Natural killer cell (primary cell): ENCODE results near the gene NAV3. TPM values are rescaled to one million over a fixed set of nuclear protein-coding genes. Genes with fewer than 3 reads are reported as not detected.

ENCODE experiments used
- ATAC-seq, 3 donors: fragments of 150-1000 bp in 2 of 3; fragments of 200-7000 bp in 1 of 3; cut with Tn5 transposase; 1 replicate in 1 of 3; 2 replicates in 2 of 3; pipeline ENCODE4 v1.10.0; 2021; ENCODE audit warnings: mild to moderate bottlenecking in 2 of 3, moderate library complexity in 2 of 3
- DNase-seq, 2 donors: peaks; one replicate each; pipeline versions ENCODE4 v3.0.0 to v3.0.0-alpha.2; 2013 to 2021; ENCODE audit warnings: mixed read lengths in 1 of 2
- H3K27ac ChIP-seq: one replicate; pipeline ENCODE4 v1.5.1; 2013; ENCODE audit warnings: mild to moderate bottlenecking, low read length
- H3K27me3 ChIP-seq: one replicate; pipeline ENCODE4 v1.6.1; 2013; ENCODE audit warnings: low read length; ENCODE audit not compliant: control insufficient read depth, insufficient read depth
- H3K36me3 ChIP-seq: one replicate; pipeline ENCODE4 v1.6.1; 2013; ENCODE audit warnings: low read length; ENCODE audit not compliant: control insufficient read depth, insufficient read depth
- H3K4me1 ChIP-seq: one replicate; pipeline ENCODE4 v1.6.1; 2013; ENCODE audit warnings: low read length; ENCODE audit not compliant: control insufficient read depth, insufficient read depth
- H3K4me3 ChIP-seq: one replicate; pipeline ENCODE4 v1.5.1; 2013; ENCODE audit warnings: low read length
- H3K9me3 ChIP-seq: one replicate; pipeline ENCODE4 v1.6.1; 2013; ENCODE audit warnings: low read length; ENCODE audit not compliant: control insufficient read depth, insufficient read depth
- H3K27ac Mint-ChIP-seq, 2 donors: one replicate each; pipeline ENCODE4 v1.8.0; 2022; ENCODE audit warnings: mild to moderate bottlenecking in 2 of 2, mixed read lengths in 2 of 2, moderate library complexity in 1 of 2
- H3K27me3 Mint-ChIP-seq, 2 donors: one replicate each; pipeline ENCODE4 v1.8.0; 2022; ENCODE audit warnings: low read depth in 2 of 2, mixed read lengths in 2 of 2
- H3K36me3 Mint-ChIP-seq: one replicate; pipeline ENCODE4 v1.8.0; 2022; ENCODE audit warnings: mixed read lengths
- H3K4me1 Mint-ChIP-seq, 2 donors: one replicate each; pipeline ENCODE4 v1.8.0; 2022; ENCODE audit warnings: mixed read lengths in 2 of 2
- H3K4me3 Mint-ChIP-seq: one replicate; pipeline ENCODE4 v1.8.0; 2022; ENCODE audit warnings: mild to moderate bottlenecking, moderate library complexity, mixed read lengths
- H3K9me3 Mint-ChIP-seq, 2 donors: one replicate each; pipeline ENCODE4 v1.8.0; 2022; ENCODE audit warnings: mixed read lengths in 2 of 2
- WGBS: methylation state at CpG from one replicate; pipeline ENCODE4 v1.1.7; 2013; ENCODE audit warnings: missing lambda C conversion rate; ENCODE audit not compliant: insufficient coverage; 5-methylcytosine and 5-hydroxymethylcytosine counted together
- intact Hi-C: fragments of 100-400 bp; cut with micrococcal nuclease; formaldehyde crosslinking; loops from one replicate; pipeline ENCODE4 v1.14.2; 2022
- total RNA-seq, 4 donors: library from RNA; stranded (reverse); fragments of 120-200 nt in 1 of 4; gene quantifications; one replicate each; pipeline versions ENCODE4 v1.2.3 to v1.2.4, GENCODE V29; 2013 to 2022
- TF ChIP-seq, protein P1 (sequence below): fragments of 200-600 bp; IDR thresholded peaks from one replicate; pipeline ENCODE4 v1.8.0; 2022; ENCODE audit warnings: antibody characterized with exemption

The NAV3 gene
- total RNA-seq, 3 donors from 2014 or later (not counting 1 experiment from before 2014, with no cell fraction given): not detected

DNA sequence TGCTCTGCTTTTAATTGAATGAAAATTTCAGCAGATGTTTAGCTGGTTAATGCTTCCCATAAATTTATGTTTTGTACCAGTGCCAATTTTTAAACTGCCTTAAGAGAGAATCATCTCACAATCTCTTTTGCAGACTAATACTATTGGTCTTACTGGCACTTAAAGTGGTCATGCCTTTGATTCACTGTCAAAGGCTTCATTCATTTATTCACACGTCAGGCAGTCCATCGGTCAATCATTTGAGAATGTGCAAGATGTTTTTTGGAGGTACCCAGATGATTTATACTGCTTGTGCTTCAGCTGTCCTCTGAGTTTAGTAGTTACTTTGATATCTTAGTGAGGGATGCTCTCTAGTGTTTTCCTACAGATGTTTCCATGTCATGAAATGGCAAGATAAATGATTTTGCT lies 83.4 kb downstream of the NAV3 start:
- no peaks in the 10 kb centered on the region for H3K4me1 ChIP-seq
- 77% methylated on average over 2 of the region's 2 CpGs for WGBS
- TF ChIP-seq, protein P1, sequence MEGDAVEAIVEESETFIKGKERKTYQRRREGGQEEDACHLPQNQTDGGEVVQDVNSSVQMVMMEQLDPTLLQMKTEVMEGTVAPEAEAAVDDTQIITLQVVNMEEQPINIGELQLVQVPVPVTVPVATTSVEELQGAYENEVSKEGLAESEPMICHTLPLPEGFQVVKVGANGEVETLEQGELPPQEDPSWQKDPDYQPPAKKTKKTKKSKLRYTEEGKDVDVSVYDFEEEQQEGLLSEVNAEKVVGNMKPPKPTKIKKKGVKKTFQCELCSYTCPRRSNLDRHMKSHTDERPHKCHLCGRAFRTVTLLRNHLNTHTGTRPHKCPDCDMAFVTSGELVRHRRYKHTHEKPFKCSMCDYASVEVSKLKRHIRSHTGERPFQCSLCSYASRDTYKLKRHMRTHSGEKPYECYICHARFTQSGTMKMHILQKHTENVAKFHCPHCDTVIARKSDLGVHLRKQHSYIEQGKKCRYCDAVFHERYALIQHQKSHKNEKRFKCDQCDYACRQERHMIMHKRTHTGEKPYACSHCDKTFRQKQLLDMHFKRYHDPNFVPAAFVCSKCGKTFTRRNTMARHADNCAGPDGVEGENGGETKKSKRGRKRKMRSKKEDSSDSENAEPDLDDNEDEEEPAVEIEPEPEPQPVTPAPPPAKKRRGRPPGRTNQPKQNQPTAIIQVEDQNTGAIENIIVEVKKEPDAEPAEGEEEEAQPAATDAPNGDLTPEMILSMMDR: no peak

DNA sequence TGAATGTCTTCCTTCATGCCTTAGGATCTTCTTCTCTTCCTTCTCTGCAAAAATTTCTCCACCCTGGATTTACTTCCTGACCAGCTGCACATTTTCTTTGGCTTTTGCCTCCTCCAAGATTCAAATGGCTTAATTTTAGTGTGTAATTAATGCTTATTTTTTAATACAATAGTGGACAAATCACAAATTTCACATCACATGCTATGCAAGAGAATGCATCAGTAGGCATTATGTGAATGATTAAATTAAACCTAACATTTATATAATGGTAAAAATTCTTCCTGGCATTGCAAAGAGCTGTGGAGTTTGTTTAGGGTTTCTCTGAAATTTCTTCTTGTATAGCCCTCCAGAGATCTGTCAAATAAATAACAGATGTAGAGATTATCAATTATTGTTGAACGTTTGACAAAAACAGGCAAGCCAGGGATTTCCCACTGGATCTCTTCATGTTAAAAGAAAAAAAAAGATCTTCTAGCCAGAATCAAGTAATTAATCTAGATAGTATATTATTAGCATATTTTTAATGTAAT lies 84.4 kb downstream of the NAV3 start:
- peaks cover 6% of the 10 kb centered on the region for H3K36me3 Mint-ChIP-seq
- peaks cover 9 to 10% of the 10 kb centered on the region in 2 donors for H3K9me3 Mint-ChIP-seq
- H3K27me3 Mint-ChIP-seq: no peaks in the 10 kb centered on the region
- TF ChIP-seq, protein P1: no peak
- Histone ChIP-seq H3K9me3 (no peaks in the 10 kb centered on the region), H3K27ac (no peak overlapping the region), H3K27me3 (no peaks in the 10 kb centered on the region), H3K4me3 (no peak overlapping the region), H3K36me3 (no peaks in the 10 kb centered on the region), H3K4me1 (no peaks in the 10 kb centered on the region)
- no peak for DNase-seq
- no peak overlapping the region for H3K4me3 Mint-ChIP-seq
- no CpG with 5 or more reads among the region's 1 CpG for WGBS
- no peak overlapping the region for H3K27ac Mint-ChIP-seq
- no peak for ATAC-seq
- intact Hi-C loops: no loop called here
- H3K4me1 Mint-ChIP-seq: no peaks in the 10 kb centered on the region

More for the DNA sequence above, 83.4 kb downstream of the NAV3 start:
- Mint-ChIP-seq H3K27me3 (no peaks in the 10 kb centered on the region), H3K36me3 (peaks cover 11% of the 10 kb centered on the region), H3K4me1 (no peaks in the 10 kb centered on the region), H3K9me3 (peaks cover 10 to 13% of the 10 kb centered on the region in 2 donors), H3K27ac (no peak overlapping the region), H3K4me3 (no peak overlapping the region)
- Histone ChIP-seq H3K4me3 (no peak overlapping the region), H3K9me3 (no peaks in the 10 kb centered on the region), H3K36me3 (no peaks in the 10 kb centered on the region), H3K27me3 (no peaks in the 10 kb centered on the region), H3K27ac (no peak overlapping the region)
- intact Hi-C loops: no loop called here
- no peak for DNase-seq
- no peak for ATAC-seq

DNA sequence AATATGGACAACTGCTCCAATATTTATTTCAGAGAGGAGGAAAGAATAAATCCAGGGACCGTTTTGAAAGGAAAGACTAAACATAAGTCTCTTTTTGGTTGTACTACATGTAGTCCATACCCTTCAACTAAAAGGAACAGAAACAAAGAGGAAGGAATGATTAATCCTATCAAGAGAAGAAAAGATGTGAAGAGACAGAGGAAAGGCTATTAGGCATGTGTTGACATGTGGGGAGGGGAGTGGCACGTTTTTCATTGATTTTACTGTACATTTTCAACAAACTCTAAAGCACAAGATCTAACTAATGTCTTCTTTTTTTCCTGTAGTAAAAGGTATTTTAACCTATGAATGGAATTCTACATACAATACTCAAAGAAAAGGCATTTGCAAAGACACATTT lies 85.6 kb downstream of the NAV3 start:
- Mint-ChIP-seq H3K27me3 (no peaks in the 10 kb centered on the region), H3K4me1 (no peaks in the 10 kb centered on the region), H3K36me3 (no peaks in the 10 kb centered on the region), H3K4me3 (no peak overlapping the region), H3K9me3 (peaks cover 6 to 7% of the 10 kb centered on the region in 2 donors), H3K27ac (no peak overlapping the region)
- Histone ChIP-seq H3K27ac (no peak overlapping the region), H3K4me3 (no peak overlapping the region), H3K27me3 (no peaks in the 10 kb centered on the region), H3K4me1 (no peaks in the 10 kb centered on the region), H3K9me3 (no peaks in the 10 kb centered on the region), H3K36me3 (no peaks in the 10 kb centered on the region)
- ATAC-seq (no peak), DNase-seq (no peak)
- intact Hi-C loops: no loop called here
- TF ChIP-seq, protein P1: no peak
- WGBS: no CpG with 5 or more reads among the region's 2 CpGs

DNA sequence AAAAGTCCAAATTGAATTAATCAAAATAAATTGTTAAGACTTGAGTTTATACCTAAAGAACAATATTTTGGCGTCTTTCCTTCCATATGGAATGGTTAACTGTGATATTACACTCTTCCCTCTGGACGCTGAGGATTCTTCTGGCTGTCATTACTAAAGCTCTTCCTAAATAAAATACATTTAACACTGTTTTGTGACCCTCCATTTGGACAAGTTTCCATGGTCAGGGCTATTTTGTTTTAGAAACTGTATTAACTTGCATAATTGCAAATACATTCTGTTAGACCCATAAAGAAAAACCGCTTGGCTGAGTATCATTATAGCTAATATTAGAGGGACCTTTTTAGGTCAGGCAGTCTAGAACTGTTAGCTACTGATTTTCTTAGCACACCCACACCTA lies 87.4 kb downstream of the NAV3 start:
- no peak overlapping the region for H3K4me3 ChIP-seq
- no peaks in the 10 kb centered on the region for H3K27me3 Mint-ChIP-seq
- no peak overlapping the region for H3K27ac ChIP-seq
- 75% methylated on average over 3 of the region's 3 CpGs for WGBS
- no peaks in the 10 kb centered on the region for H3K4me1 ChIP-seq
- H3K36me3 Mint-ChIP-seq: no peaks in the 10 kb centered on the region
- no peaks in the 10 kb centered on the region for H3K9me3 ChIP-seq
- ATAC-seq: no peak
- DNase-seq: no peak
- TF ChIP-seq, protein P1: no peak
- no peaks in the 10 kb centered on the region for H3K27me3 ChIP-seq
- H3K27ac Mint-ChIP-seq: no peak overlapping the region
- H3K4me3 Mint-ChIP-seq: no peak overlapping the region
- H3K36me3 ChIP-seq: no peaks in the 10 kb centered on the region
- H3K9me3 Mint-ChIP-seq: peaks cover 7 to 9% of the 10 kb centered on the region in 2 donors
- H3K4me1 Mint-ChIP-seq: no peaks in the 10 kb centered on the region
- intact Hi-C loops: no loop called here
